ENCODE measurements around the gene HOXB6.

The HOXB6 gene

DNA sequence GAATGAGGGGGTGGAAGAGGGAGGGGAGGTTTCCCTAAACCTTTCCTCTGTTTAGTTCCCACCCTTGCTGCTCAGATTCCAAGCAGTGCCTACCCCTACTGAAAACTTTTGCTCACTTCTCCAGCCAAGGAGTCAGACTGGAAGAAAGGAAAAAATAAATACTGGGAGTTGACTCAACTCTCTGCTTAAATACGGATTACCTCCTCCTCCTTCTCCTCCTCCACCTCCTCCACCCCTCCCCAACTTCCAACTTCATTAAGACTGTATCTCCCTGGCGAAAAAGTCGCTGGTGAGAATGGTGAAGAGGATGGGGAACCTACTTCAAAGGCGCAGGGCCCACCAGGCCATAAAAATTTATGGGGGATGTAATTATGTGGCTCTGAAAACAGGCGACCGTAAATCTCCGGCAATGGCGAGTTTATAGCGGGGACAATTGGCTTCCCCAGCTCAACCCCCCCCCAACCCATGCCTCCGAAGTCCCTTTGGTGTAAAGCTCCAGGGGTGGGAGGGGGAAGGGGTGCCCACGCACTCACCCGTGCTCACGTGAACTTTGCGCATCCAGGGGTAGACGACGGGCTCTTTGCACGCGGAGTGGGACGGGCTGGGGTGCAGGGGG is 27.3 kb downstream of the HOXB6 start (continued):
- TF ChIP-seq, protein P1, sequence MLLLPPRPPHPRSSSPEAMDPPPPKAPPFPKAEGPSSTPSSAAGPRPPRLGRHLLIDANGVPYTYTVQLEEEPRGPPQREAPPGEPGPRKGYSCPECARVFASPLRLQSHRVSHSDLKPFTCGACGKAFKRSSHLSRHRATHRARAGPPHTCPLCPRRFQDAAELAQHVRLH (tag by site-specific recombination; IDR thresholded peaks at IDR 0.05), result peak; percentile 91
- TF ChIP-seq ZNF560 (tag by site-specific recombination; IDR thresholded peaks at IDR 0.05; ENCODE audit: borderline replicate concordance), result no peak
- TF ChIP-seq MZF1 (tag by site-specific recombination; IDR thresholded peaks at IDR 0.05; ENCODE audit: borderline replicate concordance), result peak; percentile 94
- TF ChIP-seq ZFHX2 (tag by site-specific recombination; conservative IDR thresholded peaks at IDR 0.05), result peak; percentile 97
- TF ChIP-seq, protein P2, sequence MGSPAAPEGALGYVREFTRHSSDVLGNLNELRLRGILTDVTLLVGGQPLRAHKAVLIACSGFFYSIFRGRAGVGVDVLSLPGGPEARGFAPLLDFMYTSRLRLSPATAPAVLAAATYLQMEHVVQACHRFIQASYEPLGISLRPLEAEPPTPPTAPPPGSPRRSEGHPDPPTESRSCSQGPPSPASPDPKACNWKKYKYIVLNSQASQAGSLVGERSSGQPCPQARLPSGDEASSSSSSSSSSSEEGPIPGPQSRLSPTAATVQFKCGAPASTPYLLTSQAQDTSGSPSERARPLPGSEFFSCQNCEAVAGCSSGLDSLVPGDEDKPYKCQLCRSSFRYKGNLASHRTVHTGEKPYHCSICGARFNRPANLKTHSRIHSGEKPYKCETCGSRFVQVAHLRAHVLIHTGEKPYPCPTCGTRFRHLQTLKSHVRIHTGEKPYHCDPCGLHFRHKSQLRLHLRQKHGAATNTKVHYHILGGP (tag by site-specific recombination; IDR thresholded peaks at IDR 0.05), result peak; percentile 77
- peak; percentile 30; the same call in 1 of the 2 replicates for TF ChIP-seq ZNF654 (tag by site-specific recombination; IDR thresholded peaks at IDR 0.05; ENCODE audit: low read depth)
- no peak for TF ChIP-seq ZNF830 (tag by site-specific recombination; IDR thresholded peaks at IDR 0.05; ENCODE audit: low read depth)
- no peak for TF ChIP-seq PRDM1 (tag by site-specific recombination; IDR thresholded peaks at IDR 0.05)
- TF ChIP-seq ZNF747 (tag by site-specific recombination; IDR thresholded peaks at IDR 0.05), result no peak
- TF ChIP-seq ZNF776 (tag by site-specific recombination; IDR thresholded peaks at IDR 0.05; ENCODE audit: borderline replicate concordance), result no peak
- TF ChIP-seq SP3 (tag by site-specific recombination; IDR thresholded peaks at IDR 0.05), result peak; percentile 43
- peak; percentile 96 for TF ChIP-seq KLF7 (tag by site-specific recombination; IDR thresholded peaks at IDR 0.05; ENCODE audit: borderline replicate concordance)
- peak; percentile 93 for TF ChIP-seq ZNF10 (tag by site-specific recombination; IDR thresholded peaks at IDR 0.05)
- TF ChIP-seq, protein P3, sequence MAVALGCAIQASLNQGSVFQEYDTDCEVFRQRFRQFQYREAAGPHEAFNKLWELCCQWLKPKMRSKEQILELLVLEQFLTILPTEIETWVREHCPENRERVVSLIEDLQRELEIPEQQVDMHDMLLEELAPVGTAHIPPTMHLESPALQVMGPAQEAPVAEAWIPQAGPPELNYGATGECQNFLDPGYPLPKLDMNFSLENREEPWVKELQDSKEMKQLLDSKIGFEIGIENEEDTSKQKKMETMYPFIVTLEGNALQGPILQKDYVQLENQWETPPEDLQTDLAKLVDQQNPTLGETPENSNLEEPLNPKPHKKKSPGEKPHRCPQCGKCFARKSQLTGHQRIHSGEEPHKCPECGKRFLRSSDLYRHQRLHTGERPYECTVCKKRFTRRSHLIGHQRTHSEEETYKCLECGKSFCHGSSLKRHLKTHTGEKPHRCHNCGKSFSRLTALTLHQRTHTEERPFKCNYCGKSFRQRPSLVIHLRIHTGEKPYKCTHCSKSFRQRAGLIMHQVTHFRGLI (tag by site-specific recombination; IDR thresholded peaks at IDR 0.05), result peak; percentile 74
- no peak for TF ChIP-seq ZNF404 (tag by site-specific recombination; IDR thresholded peaks at IDR 0.05)
- no peak for TF ChIP-seq ZNF23 (tag by site-specific recombination; IDR thresholded peaks at IDR 0.05; ENCODE audit: borderline replicate concordance)
- no peak for TF ChIP-seq KLF9 (tag by site-specific recombination; IDR thresholded peaks at IDR 0.05; ENCODE audit: low read depth)
- TF ChIP-seq KLF1 (tag by site-specific recombination; IDR thresholded peaks at IDR 0.05), result peak; percentile 68
- TF ChIP-seq, protein P4, sequence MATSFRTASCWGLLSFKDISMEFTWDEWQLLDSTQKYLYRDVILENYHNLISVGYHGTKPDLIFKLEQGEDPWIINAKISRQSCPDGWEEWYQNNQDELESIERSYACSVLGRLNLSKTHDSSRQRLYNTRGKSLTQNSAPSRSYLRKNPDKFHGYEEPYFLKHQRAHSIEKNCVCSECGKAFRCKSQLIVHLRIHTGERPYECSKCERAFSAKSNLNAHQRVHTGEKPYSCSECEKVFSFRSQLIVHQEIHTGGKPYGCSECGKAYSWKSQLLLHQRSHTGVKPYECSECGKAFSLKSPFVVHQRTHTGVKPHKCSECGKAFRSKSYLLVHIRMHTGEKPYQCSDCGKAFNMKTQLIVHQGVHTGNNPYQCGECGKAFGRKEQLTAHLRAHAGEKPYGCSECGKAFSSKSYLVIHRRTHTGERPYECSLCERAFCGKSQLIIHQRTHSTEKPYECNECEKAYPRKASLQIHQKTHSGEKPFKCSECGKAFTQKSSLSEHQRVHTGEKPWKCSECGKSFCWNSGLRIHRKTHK (tag by site-specific recombination; IDR thresholded peaks at IDR 0.05), result no peak
- TF ChIP-seq, protein P5, sequence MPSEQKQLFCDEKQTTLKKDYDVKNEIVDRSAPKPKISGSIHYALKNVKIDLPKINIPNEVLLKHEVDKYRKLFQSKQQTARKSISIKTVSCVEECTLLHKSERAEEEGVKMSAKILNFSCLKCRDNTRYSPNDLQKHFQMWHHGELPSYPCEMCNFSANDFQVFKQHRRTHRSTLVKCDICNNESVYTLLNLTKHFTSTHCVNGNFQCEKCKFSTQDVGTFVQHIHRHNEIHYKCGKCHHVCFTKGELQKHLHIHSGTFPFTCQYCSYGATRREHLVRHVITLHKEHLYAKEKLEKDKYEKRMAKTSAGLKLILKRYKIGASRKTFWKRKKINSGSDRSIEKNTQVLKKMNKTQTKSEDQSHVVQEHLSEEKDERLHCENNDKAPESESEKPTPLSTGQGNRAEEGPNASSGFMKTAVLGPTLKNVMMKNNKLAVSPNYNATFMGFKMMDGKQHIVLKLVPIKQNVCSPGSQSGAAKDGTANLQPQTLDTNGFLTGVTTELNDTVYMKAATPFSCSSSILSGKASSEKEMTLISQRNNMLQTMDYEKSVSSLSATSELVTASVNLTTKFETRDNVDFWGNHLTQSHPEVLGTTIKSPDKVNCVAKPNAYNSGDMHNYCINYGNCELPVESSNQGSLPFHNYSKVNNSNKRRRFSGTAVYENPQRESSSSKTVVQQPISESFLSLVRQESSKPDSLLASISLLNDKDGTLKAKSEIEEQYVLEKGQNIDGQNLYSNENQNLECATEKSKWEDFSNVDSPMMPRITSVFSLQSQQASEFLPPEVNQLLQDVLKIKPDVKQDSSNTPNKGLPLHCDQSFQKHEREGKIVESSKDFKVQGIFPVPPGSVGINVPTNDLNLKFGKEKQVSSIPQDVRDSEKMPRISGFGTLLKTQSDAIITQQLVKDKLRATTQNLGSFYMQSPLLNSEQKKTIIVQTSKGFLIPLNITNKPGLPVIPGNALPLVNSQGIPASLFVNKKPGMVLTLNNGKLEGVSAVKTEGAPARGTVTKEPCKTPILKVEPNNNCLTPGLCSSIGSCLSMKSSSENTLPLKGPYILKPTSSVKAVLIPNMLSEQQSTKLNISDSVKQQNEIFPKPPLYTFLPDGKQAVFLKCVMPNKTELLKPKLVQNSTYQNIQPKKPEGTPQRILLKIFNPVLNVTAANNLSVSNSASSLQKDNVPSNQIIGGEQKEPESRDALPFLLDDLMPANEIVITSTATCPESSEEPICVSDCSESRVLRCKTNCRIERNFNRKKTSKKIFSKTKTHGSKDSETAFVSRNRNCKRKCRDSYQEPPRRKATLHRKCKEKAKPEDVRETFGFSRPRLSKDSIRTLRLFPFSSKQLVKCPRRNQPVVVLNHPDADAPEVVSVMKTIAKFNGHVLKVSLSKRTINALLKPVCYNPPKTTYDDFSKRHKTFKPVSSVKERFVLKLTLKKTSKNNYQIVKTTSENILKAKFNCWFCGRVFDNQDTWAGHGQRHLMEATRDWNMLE (tag by site-specific recombination; conservative IDR thresholded peaks at IDR 0.05; ENCODE audit: low read depth), result peak; percentile 28; the same call in 1 of the 2 replicates
- no peak for TF ChIP-seq ZNF274 (IDR thresholded peaks at IDR 0.05; ENCODE audit: low read length)
- TF ChIP-seq ZNF274 (tag by site-specific recombination; IDR thresholded peaks at IDR 0.05; ENCODE audit: borderline replicate concordance), result no peak
- TF ChIP-seq SALL2 (tag by site-specific recombination; IDR thresholded peaks at IDR 0.05; ENCODE audit: borderline replicate concordance), result no peak
- TF ChIP-seq ZNF341 (tag by site-specific recombination; IDR thresholded peaks at IDR 0.05; ENCODE audit: low read depth), result peak; percentile 60
- no peak for TF ChIP-seq ZNF19 (tag by site-specific recombination; IDR thresholded peaks at IDR 0.05; ENCODE audit: low read depth)
- TF ChIP-seq ZNF175 (tag by site-specific recombination; IDR thresholded peaks at IDR 0.05), result no peak
- TF ChIP-seq ZNF366 (tag by site-specific recombination; conservative IDR thresholded peaks at IDR 0.05), result peak; percentile 88
- TF ChIP-seq, protein P6, sequence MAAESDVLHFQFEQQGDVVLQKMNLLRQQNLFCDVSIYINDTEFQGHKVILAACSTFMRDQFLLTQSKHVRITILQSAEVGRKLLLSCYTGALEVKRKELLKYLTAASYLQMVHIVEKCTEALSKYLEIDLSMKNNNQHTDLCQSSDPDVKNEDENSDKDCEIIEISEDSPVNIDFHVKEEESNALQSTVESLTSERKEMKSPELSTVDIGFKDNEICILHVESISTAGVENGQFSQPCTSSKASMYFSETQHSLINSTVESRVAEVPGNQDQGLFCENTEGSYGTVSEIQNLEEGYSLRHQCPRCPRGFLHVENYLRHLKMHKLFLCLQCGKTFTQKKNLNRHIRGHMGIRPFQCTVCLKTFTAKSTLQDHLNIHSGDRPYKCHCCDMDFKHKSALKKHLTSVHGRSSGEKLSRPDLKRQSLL (tag by site-specific recombination; IDR thresholded peaks at IDR 0.05), result 0 out of 2 replicates have a peak, but pooled peaks have one; percentile 51
- TF ChIP-seq ZNF214 (tag by site-specific recombination; IDR thresholded peaks at IDR 0.05; ENCODE audit: borderline replicate concordance), result no peak
- TF ChIP-seq ZFP69B (tag by site-specific recombination; IDR thresholded peaks at IDR 0.05), result peak; percentile 99
